ENCODE results near the gene DDAH2. TPM values are rescaled to one million over a fixed set of nuclear protein-coding genes. Genes with fewer than 3 reads are reported as not detected.

The DDAH2 gene
- total RNA-seq, 1 donor from 2014 or later, result 266 TPM

Small RNAs within 50 kb of the gene (microRNA-seq; reads per million reads assigned to microRNA genes)
- gene MIR4646 (ENCODE audit: unreplicated experiment), result 7.9 reads per million, percentile 42 among the genes with 10 or more reads in this experiment

Other genes starting within 250 kb of the DDAH2 start
- gene MICB, start 231.2 kb downstream of the DDAH2 start, total RNA-seq (ENCODE audit: unreplicated experiment), result 3.6 TPM
- not detected for gene MCCD1, start 200.3 kb downstream of the DDAH2 start, total RNA-seq (ENCODE audit: unreplicated experiment)
- 526 TPM for gene DDX39B, start 187.3 kb downstream of the DDAH2 start, total RNA-seq (ENCODE audit: unreplicated experiment)
- gene ATP6V1G2, start 182.7 kb downstream of the DDAH2 start, total RNA-seq (ENCODE audit: unreplicated experiment), result 95.6 TPM
- 29.8 TPM for gene NFKBIL1, start 181.7 kb downstream of the DDAH2 start, total RNA-seq (ENCODE audit: unreplicated experiment)
- not detected for gene LTA, start 157.0 kb downstream of the DDAH2 start, total RNA-seq (ENCODE audit: unreplicated experiment)
- gene TNF, start 153.7 kb downstream of the DDAH2 start, total RNA-seq (ENCODE audit: unreplicated experiment), result not detected
- gene LTB, start 146.9 kb downstream of the DDAH2 start, total RNA-seq (ENCODE audit: unreplicated experiment), result not detected
- not detected for gene LST1, start 143.0 kb downstream of the DDAH2 start, total RNA-seq (ENCODE audit: unreplicated experiment)
- not detected for gene NCR3, start 136.3 kb downstream of the DDAH2 start, total RNA-seq (ENCODE audit: unreplicated experiment)
- gene AIF1, start 114.1 kb downstream of the DDAH2 start, total RNA-seq (ENCODE audit: unreplicated experiment), result not detected
- 303 TPM for gene PRRC2A, start 108.6 kb downstream of the DDAH2 start, total RNA-seq (ENCODE audit: unreplicated experiment)
- gene BAG6, start 76.6 kb downstream of the DDAH2 start, total RNA-seq (ENCODE audit: unreplicated experiment), result 804 TPM
- gene APOM, start 73.4 kb downstream of the DDAH2 start, total RNA-seq (ENCODE audit: unreplicated experiment), result 1.5 TPM
- 28.8 TPM for gene C6orf47, start 68.5 kb downstream of the DDAH2 start, total RNA-seq (ENCODE audit: unreplicated experiment)
- 30.1 TPM for gene GPANK1, start 64.3 kb downstream of the DDAH2 start, total RNA-seq (ENCODE audit: unreplicated experiment)
- gene CSNK2B, start 63.2 kb downstream of the DDAH2 start, total RNA-seq (ENCODE audit: unreplicated experiment), result 214 TPM
- 43.1 TPM for gene LY6G5B, start 59.3 kb downstream of the DDAH2 start, total RNA-seq (ENCODE audit: unreplicated experiment)
- 13.8 TPM for gene LY6G5C, start 48.2 kb downstream of the DDAH2 start, total RNA-seq (ENCODE audit: unreplicated experiment)
- 120 TPM for gene ABHD16A, start 26.0 kb downstream of the DDAH2 start, total RNA-seq (ENCODE audit: unreplicated experiment)
- not detected for gene LY6G6F, start 22.4 kb downstream of the DDAH2 start, total RNA-seq (ENCODE audit: unreplicated experiment)
- gene LY6G6D, start 14.0 kb downstream of the DDAH2 start, total RNA-seq (ENCODE audit: unreplicated experiment), result not detected
- gene LY6G6C, start 7.6 kb downstream of the DDAH2 start, total RNA-seq (ENCODE audit: unreplicated experiment), result 1.8 TPM
- not detected for gene MPIG6B, start 5.9 kb downstream of the DDAH2 start, total RNA-seq (ENCODE audit: unreplicated experiment)
- gene CLIC1, start 7.2 kb upstream of the DDAH2 start, total RNA-seq (ENCODE audit: unreplicated experiment), result 310 TPM
- 25.7 TPM for gene MSH5, start 10.7 kb upstream of the DDAH2 start, total RNA-seq (ENCODE audit: unreplicated experiment)
- 3.7 TPM for gene SAPCD1, start 33.4 kb upstream of the DDAH2 start, total RNA-seq (ENCODE audit: unreplicated experiment)
- gene VWA7, start 48.0 kb upstream of the DDAH2 start, total RNA-seq (ENCODE audit: unreplicated experiment), result 3.2 TPM
- 204 TPM for gene VARS1, start 66.5 kb upstream of the DDAH2 start, total RNA-seq (ENCODE audit: unreplicated experiment)
- 68.2 TPM for gene LSM2, start 77.7 kb upstream of the DDAH2 start, total RNA-seq (ENCODE audit: unreplicated experiment)
- 2.5 TPM for gene HSPA1L, start 86.0 kb upstream of the DDAH2 start, total RNA-seq (ENCODE audit: unreplicated experiment)
- 54.3 TPM for gene HSPA1A, start 86.2 kb upstream of the DDAH2 start, total RNA-seq (ENCODE audit: unreplicated experiment)
- 93.9 TPM for gene HSPA1B, start 98.4 kb upstream of the DDAH2 start, total RNA-seq (ENCODE audit: unreplicated experiment)
- 40.2 TPM for gene NEU1, start 133.5 kb upstream of the DDAH2 start, total RNA-seq (ENCODE audit: unreplicated experiment)
- gene SLC44A4, start 149.7 kb upstream of the DDAH2 start, total RNA-seq (ENCODE audit: unreplicated experiment), result not detected
- 113 TPM for gene EHMT2, start 168.4 kb upstream of the DDAH2 start, total RNA-seq (ENCODE audit: unreplicated experiment)
- gene ZBTB12, start 172.8 kb upstream of the DDAH2 start, total RNA-seq (ENCODE audit: unreplicated experiment), result 16.2 TPM
- not detected for gene C2, start 198.4 kb upstream of the DDAH2 start, total RNA-seq (ENCODE audit: unreplicated experiment)
- gene CFB, start 216.8 kb upstream of the DDAH2 start, total RNA-seq (ENCODE audit: unreplicated experiment), result not detected
- gene NELFE, start 229.7 kb upstream of the DDAH2 start, total RNA-seq (ENCODE audit: unreplicated experiment), result 52.7 TPM
- gene SKIC2, start 229.9 kb upstream of the DDAH2 start, total RNA-seq (ENCODE audit: unreplicated experiment), result 109 TPM
- 23.8 TPM for gene DXO, start 242.8 kb upstream of the DDAH2 start, total RNA-seq (ENCODE audit: unreplicated experiment)